GM12875 (cell line): ENCODE measurements around the gene HACL1.

Experiments used
- H3K4me3 ChIP-seq: one replicate; pipeline ENCODE4 v1.5.1; 2011; ENCODE audit warnings: low read depth, low read length, control low read depth
- CTCF ChIP-seq: IDR thresholded peaks from 2 replicates; pipeline ENCODE4 v1.5.1; 2011; ENCODE audit warnings: low read depth, mild to moderate bottlenecking, control low read depth, inconsistent platforms, low read length, moderate library complexity, borderline replicate concordance; ENCODE audit not compliant: insufficient read depth

Gene HACL1

GRCh38 chr3:15525790-15526189 is 75.6 kb downstream of the HACL1 start:
- TF ChIP-seq CTCF = no peak
- no peak overlapping the region for H3K4me3 ChIP-seq

- no peak overlapping the region for H3K4me3 ChIP-seq
- no peak for TF ChIP-seq CTCF
These were observed 77.5 kb downstream of the HACL1 start for GRCh38 chr3:15523660-15524417.

DNA sequence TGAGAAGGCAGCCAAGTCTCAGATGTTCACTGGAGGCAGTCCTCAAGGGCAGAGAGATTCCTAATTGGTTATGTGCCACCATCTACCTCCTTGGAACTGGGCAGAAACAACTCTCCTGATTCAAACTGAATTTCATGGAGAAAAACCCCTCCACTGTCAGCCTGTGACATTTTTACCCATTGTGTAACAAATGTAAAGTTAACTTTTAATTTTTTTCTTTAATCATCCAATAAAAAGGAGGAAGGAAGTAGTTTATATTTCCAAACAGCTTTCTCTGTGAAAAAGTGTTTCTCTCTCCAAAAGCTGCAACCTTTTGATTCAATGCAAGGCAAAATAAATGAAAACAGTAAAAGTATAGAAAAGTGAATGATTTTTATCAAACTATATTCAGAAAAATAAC is 79.4 kb downstream of the HACL1 start:
- no peak for TF ChIP-seq CTCF
- H3K4me3 ChIP-seq = no peak overlapping the region

DNA sequence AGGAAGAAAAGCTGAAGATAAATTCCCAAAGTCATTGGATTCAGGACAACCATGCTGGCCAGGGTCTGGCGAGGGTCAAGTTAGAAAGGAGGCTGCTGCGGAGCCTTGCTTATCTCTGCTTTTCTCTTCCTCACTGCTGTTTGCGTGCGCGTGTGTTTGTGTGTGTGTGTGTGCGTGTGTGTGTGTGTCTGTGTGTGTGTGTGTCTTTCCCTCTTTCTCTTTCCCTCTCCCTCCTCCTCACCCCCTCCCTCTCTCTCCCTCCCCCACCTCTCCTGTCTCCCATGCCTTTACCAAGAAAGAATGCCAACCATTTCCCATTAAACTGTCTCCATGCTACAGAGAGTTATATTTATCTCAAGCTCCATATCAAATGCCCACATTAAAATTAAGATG is 79.8 kb downstream of the HACL1 start, which contains the start of gene COLQ:
COLQ (minus strand) TSS at position 134 of the 393 bp plus-strand sequence; CDS start at position 53, 81 bp downstream.
- no peak for TF ChIP-seq CTCF

DNA sequence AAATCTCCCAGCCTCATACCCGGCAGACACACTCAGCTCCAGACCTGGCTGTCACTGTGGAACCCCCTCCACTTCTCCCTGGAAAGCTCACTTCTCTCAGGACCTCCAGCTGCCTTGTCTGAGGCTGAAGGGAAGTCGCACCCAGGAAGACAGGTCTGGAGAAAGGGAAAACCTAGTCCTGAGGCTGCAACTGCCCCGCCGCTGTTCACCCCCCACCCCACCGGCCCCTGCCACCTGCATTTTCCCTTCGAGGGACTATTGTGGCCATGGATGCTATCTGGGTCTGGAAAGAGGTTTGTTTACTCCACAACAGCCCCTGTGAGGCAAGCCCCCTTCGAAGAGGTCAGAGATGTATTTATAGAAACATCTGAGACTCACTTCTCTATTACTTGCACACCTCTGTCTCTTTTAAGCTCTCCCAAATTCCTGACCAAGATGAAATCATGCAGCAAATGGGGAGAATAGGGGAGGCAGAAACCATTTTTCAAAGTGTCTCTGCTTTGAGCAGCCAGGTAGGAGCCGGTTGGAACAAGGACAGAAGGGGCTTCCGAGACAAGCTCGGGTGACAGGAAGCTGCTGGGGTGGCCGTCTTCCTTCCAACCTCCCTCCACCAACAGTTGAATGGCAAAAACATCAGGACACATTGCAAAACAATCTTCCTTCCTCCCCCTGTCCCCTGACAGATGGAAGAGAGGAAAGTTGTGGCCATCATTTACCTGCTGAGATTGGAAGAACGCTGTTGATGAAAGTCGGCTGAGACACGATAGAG is 80.4 kb downstream of the HACL1 start:
- no peak for TF ChIP-seq CTCF

More for the DNA sequence above, 79.8 kb downstream of the HACL1 start, which contains the start of gene COLQ:
- no peak within 1 kb of the TSS for H3K4me3 ChIP-seq

DNA sequence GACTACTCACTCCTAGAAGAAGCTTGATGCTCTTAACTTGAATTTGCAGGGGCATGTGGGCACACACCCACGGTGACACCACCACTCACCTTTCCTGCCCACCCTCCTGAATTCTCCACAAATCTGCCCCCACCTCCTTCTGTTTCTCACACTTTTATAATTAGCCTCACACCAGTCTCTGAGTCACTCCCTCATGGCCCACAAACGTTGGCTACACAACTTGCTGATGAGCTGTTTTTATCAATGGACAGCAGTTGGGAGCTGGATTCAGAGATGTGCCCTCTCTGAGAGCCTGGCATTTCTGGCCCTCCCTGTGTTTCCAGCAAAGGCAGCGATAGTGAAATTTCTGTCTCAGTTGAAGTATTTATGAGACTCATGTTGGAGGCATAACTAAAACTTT is 81.2 kb downstream of the HACL1 start:
- no peak for TF ChIP-seq CTCF
- no peak overlapping the region for H3K4me3 ChIP-seq

More for the DNA sequence above, 80.4 kb downstream of the HACL1 start:
- H3K4me3 ChIP-seq = no peak overlapping the region
